Glutamatergic neuron (in vitro differentiated cells): ENCODE measurements around the gene CDKN1C. TPM values are rescaled to one million over a fixed set of nuclear protein-coding genes. Genes with fewer than 3 reads are reported as not detected.

Source experiments
- DNase-seq: peaks from one replicate; pipeline ENCODE4 v3.0.0; 2022
- H3K27ac Mint-ChIP-seq: one replicate; pipeline ENCODE4 v1.8.0; 2020; ENCODE audit warnings: mild to moderate bottlenecking, mixed read lengths, inconsistent platforms; ENCODE audit not compliant: unreplicated experiment
- H3K27me3 Mint-ChIP-seq: one replicate; pipeline ENCODE4 v1.8.0; 2020; ENCODE audit warnings: mild to moderate bottlenecking, moderate library complexity, mixed read lengths, inconsistent platforms; ENCODE audit not compliant: unreplicated experiment
- H3K36me3 Mint-ChIP-seq: one replicate; pipeline ENCODE4 v1.8.0; 2020; ENCODE audit warnings: mild to moderate bottlenecking, mixed read lengths, inconsistent platforms; ENCODE audit not compliant: unreplicated experiment
- H3K4me1 Mint-ChIP-seq: one replicate; pipeline ENCODE4 v1.8.0; 2020; ENCODE audit warnings: mild to moderate bottlenecking, low read depth, mixed read lengths, inconsistent platforms; ENCODE audit not compliant: unreplicated experiment
- H3K4me3 Mint-ChIP-seq: one replicate; pipeline ENCODE4 v1.8.0; 2020; ENCODE audit warnings: mild to moderate bottlenecking, mixed read lengths, inconsistent platforms; ENCODE audit not compliant: unreplicated experiment
- H3K9me3 Mint-ChIP-seq: one replicate; pipeline ENCODE4 v1.8.0; 2020; ENCODE audit warnings: mild to moderate bottlenecking, moderate library complexity, mixed read lengths, inconsistent platforms; ENCODE audit not compliant: unreplicated experiment
- total RNA-seq: library from RNA; stranded (reverse); fragmentation: NEBNext Ultra II Directional; extraction: Animal tissue kit (Norgen Biotek cat#: 25700); gene quantifications from one replicate; pipeline ENCODE4 v1.2.1, GENCODE V29; 2021; ENCODE audit not compliant: unreplicated experiment
- TF ChIP-seq, protein P1 (sequence below): fragments of 200-600 bp; sonication (generic); IDR thresholded peaks from one replicate; pipeline ENCODE4 v1.5.0; 2021; ENCODE audit not compliant: partially characterized antibody, unreplicated experiment

The CDKN1C gene
- total RNA-seq, 1 donor from 2014 or later = 391 TPM

GRCh38 chr11:2833716-2834502, 51.7 kb downstream of the CDKN1C start:
- H3K36me3 Mint-ChIP-seq = peaks cover 8% of the 10 kb centered on the region
- DNase-seq = no peak
- H3K9me3 Mint-ChIP-seq = peaks cover 12% of the 10 kb centered on the region
- H3K4me3 Mint-ChIP-seq = no peak overlapping the region
- peaks cover 11% of the 10 kb centered on the region for H3K4me1 Mint-ChIP-seq
- H3K27me3 Mint-ChIP-seq = peaks cover 10% of the 10 kb centered on the region
- no peak overlapping the region for H3K27ac Mint-ChIP-seq
- TF ChIP-seq, protein P1, sequence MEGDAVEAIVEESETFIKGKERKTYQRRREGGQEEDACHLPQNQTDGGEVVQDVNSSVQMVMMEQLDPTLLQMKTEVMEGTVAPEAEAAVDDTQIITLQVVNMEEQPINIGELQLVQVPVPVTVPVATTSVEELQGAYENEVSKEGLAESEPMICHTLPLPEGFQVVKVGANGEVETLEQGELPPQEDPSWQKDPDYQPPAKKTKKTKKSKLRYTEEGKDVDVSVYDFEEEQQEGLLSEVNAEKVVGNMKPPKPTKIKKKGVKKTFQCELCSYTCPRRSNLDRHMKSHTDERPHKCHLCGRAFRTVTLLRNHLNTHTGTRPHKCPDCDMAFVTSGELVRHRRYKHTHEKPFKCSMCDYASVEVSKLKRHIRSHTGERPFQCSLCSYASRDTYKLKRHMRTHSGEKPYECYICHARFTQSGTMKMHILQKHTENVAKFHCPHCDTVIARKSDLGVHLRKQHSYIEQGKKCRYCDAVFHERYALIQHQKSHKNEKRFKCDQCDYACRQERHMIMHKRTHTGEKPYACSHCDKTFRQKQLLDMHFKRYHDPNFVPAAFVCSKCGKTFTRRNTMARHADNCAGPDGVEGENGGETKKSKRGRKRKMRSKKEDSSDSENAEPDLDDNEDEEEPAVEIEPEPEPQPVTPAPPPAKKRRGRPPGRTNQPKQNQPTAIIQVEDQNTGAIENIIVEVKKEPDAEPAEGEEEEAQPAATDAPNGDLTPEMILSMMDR = no peak

Other genes starting within 250 kb of the CDKN1C start
- 14.3 TPM for gene KCNQ1OT1, start 185.8 kb downstream of the CDKN1C start, total RNA-seq
- gene PHLDA2, start 43.6 kb upstream of the CDKN1C start, total RNA-seq = 1.2 TPM
- gene NAP1L4, start 106.6 kb upstream of the CDKN1C start, total RNA-seq = 209 TPM
- 151 TPM for gene CARS1, start 171.6 kb upstream of the CDKN1C start, total RNA-seq